ENCODE results near the gene NGDN. TPM values are rescaled to one million over a fixed set of nuclear protein-coding genes. Genes with fewer than 3 reads are reported as not detected.
"Not testable (repeated sequence)": the region's sequence is repeated elsewhere in the genome, so short reads cannot be mapped to it uniquely, and the experiment has no call there.

The NGDN gene
- total and polyA plus RNA-seq, 3 experiments from 2014 or later, result 74.9 to 88.7 (median 82.7) TPM

DNA sequence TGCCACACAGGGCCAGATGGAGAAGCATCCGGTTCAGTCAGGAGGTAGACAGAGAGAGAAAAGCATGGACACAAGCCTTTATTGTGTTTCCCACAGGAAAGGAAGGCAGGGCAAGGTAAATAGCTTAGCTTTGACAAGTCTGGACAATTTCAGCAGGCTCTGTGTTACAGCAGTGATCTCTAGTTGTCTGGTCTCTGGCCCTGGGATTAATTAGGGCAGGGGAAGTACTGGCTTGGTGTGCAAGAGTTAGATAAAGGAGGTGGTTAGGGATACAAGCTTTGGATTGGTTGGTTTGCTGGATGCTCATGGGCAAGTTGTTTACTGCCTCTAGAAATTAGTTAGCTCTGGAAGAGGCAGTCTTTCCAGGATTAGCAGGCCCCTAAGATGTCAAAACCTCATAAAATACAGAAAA is 15.1 kb upstream of the NGDN start:
- Histone ChIP-seq H3K27me3 (ENCODE audit: insufficient read depth, low read length, poor library complexity, severe bottlenecking) (no peaks in the 10 kb centered on the region), H3K4me3 (ENCODE audit: low read length) (no peak overlapping the region), H3K4me1 (ENCODE audit: insufficient read depth, low read length) (no peaks in the 10 kb centered on the region), H3K27ac (ENCODE audit: low read depth, low read length) (no peak overlapping the region), H3K9me3 (ENCODE audit: low read length) (no peaks in the 10 kb centered on the region), H3K36me3 (ENCODE audit: insufficient read depth, low read length) (no peaks in the 10 kb centered on the region)
- no peak overlapping the region for H3K27ac Mint-ChIP-seq
- POLR2A ChIA-PET, result no interaction called here
- peaks cover 0 to 2% (median 0%) of the 10 kb centered on the region in 5 donors for H3K9me3 Mint-ChIP-seq
- H3K27me3 Mint-ChIP-seq, result peaks cover 27 to 74% of the 10 kb centered on the region in 2 donors
- H3K4me1 Mint-ChIP-seq, result no peaks in the 10 kb centered on the region
- no peak for DNase-seq
- no peaks in the 10 kb centered on the region for H3K36me3 Mint-ChIP-seq
- CTCF ChIA-PET, result no interaction called here
- H3K4me3 Mint-ChIP-seq, result no peak overlapping the region

DNA sequence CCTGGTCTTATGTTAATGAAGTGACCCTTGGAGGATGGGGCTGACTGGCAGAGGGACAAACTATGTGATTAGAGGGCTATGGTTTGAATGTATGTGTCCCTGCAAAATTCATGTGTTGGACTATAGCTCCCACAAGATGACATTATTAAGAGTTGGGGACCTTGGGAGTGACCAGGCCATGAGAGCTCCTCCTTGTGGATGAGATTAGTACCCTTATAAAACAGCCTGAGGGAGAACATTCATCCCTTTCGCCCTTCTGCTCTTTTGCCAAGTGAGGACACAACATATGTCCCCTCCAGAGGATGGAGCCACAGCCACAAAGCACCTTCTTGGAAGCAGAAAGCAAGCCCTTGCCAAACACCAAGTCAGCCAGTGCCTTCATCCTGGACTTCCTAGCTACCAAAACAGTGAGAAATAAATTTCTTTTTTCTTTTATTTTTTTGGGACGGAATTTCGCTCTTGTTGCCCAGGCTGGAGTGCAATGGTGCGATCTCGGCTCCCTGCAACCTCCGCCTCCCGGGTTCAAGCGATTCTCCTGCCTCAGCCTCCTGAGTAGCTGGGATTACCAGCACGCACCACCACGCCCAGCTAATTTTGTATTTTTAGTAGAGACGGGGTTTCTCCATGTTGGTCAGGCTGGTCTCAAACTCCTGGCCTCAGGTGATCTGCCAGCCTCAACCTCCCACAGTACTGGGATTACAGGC is 12.5 kb upstream of the NGDN start:
- H3K36me3 Mint-ChIP-seq; H3K4me1 ChIP-seq (ENCODE audit: insufficient read depth, low read length); H3K4me3 ChIP-seq (ENCODE audit: low read length); CTCF ChIA-PET; H3K9me3 Mint-ChIP-seq; DNase-seq; H3K4me1 Mint-ChIP-seq; H3K36me3 ChIP-seq (ENCODE audit: insufficient read depth, low read length); H3K9me3 ChIP-seq (ENCODE audit: low read length); H3K27me3 ChIP-seq (ENCODE audit: insufficient read depth, low read length, poor library complexity, severe bottlenecking); POLR2A ChIA-PET; H3K4me3 Mint-ChIP-seq; H3K27ac Mint-ChIP-seq; H3K27ac ChIP-seq (ENCODE audit: low read depth, low read length): not testable (repeated sequence)
- H3K27me3 Mint-ChIP-seq, result peaks cover 25 to 71% of the 10 kb centered on the region in 2 donors

DNA sequence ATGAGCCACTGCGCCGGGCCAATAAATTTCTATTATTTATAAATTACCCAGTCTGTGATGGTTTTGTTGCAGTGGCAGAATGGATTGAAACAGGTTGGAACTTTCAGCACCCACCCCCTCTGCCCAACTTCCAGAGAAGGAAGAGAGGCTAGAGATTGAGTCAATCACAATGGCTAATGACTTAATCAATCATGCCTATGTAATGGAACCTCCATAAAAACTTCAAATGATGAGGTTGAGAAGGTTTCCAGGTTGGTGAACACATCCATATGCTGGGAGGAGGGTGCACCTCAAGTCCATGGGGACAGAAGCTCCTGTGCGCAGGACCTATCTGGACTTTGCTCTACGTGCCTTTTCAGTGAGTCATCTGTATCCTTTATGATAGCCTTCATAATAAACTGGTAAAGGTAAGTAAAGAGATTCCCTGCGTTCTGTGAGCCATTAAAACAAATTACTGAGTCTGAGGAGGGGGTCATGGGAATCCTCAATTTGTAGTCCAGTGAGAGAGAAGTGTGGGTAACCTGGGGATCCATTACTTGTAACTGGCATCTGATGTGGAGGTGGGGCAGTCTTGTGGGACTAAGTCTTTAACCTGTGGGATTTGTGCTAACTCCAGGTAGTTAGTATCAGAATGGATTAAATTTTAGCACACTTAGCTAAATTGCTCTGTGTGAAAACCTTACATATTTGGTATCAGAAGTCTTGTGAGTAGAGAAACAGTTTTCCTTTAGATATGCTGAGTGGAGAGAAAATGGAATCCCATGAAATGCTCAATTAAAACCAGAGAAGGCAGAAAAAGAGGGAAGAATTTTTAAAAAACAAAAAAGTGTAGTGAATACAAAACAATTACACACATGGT is 11.7 kb upstream of the NGDN start:
- ChIA-PET CTCF (no interaction called here), POLR2A (no interaction called here)
- H3K9me3 ChIP-seq (ENCODE audit: low read length), result no peaks in the 10 kb centered on the region
- H3K36me3 ChIP-seq (ENCODE audit: insufficient read depth, low read length), result no peaks in the 10 kb centered on the region
- Mint-ChIP-seq H3K36me3 (no peaks in the 10 kb centered on the region), H3K27ac (no peak overlapping the region), H3K9me3 (peaks cover 0 to 2% (median 0%) of the 10 kb centered on the region in 5 donors), H3K27me3 (peaks cover 25 to 65% of the 10 kb centered on the region in 2 donors), H3K4me3 (no peak overlapping the region), H3K4me1 (no peaks in the 10 kb centered on the region)
- no peaks in the 10 kb centered on the region for H3K4me1 ChIP-seq (ENCODE audit: insufficient read depth, low read length)
- no peak overlapping the region for H3K4me3 ChIP-seq (ENCODE audit: low read length)
- no peak overlapping the region for H3K27ac ChIP-seq (ENCODE audit: low read depth, low read length)
- no peaks in the 10 kb centered on the region for H3K27me3 ChIP-seq (ENCODE audit: insufficient read depth, low read length, poor library complexity, severe bottlenecking)
- DNase-seq, result no peak

DNA sequence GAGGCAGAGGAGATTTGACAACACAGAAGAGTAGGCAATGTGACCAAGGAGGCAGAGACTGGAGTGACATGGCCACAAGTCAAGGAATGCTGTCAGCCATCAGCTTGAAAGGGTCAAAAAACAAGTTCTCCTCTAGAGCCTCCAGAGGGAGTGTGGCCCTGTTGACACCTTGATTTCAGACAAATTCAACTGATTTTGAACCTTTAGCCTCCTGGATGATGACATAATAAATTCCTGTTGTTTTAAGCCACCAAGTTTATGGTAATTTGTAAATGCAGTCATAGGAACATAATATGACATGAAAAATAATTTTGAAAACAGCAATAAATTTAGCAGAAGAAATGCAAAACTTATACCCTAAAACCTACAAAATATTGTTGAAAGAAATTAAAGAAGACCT is 8.5 kb upstream of the NGDN start:
- H3K4me3 ChIP-seq (ENCODE audit: low read length), result no peak overlapping the region
- no peak overlapping the region for H3K27ac ChIP-seq (ENCODE audit: low read depth, low read length)
- H3K4me1 ChIP-seq (ENCODE audit: insufficient read depth, low read length), result no peaks in the 10 kb centered on the region
- H3K9me3 ChIP-seq (ENCODE audit: low read length), result no peaks in the 10 kb centered on the region
- no peaks in the 10 kb centered on the region for H3K4me1 Mint-ChIP-seq
- H3K36me3 ChIP-seq (ENCODE audit: insufficient read depth, low read length), result no peaks in the 10 kb centered on the region
- peaks cover 18 to 40% of the 10 kb centered on the region in 2 donors for H3K27me3 Mint-ChIP-seq
- no peak for DNase-seq
- H3K36me3 Mint-ChIP-seq, result no peaks in the 10 kb centered on the region
- ChIA-PET CTCF (no interaction called here), POLR2A (no interaction called here)
- H3K9me3 Mint-ChIP-seq, result no peaks in the 10 kb centered on the region
- H3K27me3 ChIP-seq (ENCODE audit: insufficient read depth, low read length, poor library complexity, severe bottlenecking), result no peaks in the 10 kb centered on the region
- H3K4me3 Mint-ChIP-seq, result no peak overlapping the region
- H3K27ac Mint-ChIP-seq, result no peak overlapping the region

DNA sequence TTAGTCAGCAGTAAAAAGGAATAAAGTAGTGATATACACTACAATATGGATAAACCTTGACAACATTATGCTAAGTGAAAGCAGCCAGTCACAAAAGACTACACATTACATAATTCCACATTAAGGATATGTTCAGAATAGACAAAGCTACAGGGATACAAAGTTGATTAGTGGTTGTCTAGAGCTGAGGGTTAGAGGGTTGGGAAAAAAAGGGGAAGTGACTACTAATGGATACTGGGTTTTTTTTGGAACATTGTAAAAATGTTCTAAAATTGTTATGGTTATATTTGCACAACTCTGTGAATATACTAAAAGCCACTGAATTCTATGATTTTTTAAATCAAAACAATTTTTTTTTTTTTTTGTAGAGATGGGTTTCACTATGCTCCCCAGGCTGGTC is 4.8 kb upstream of the NGDN start:
- Histone ChIP-seq H3K9me3 (ENCODE audit: low read length) (no peaks in the 10 kb centered on the region), H3K36me3 (ENCODE audit: insufficient read depth, low read length) (no peaks in the 10 kb centered on the region), H3K4me3 (ENCODE audit: low read length) (no peak overlapping the region), H3K27me3 (ENCODE audit: insufficient read depth, low read length, poor library complexity, severe bottlenecking) (no peaks in the 10 kb centered on the region), H3K4me1 (ENCODE audit: insufficient read depth, low read length) (peaks cover 6% of the 10 kb centered on the region), H3K27ac (ENCODE audit: low read depth, low read length) (no peak overlapping the region)
- Mint-ChIP-seq H3K9me3 (no peaks in the 10 kb centered on the region), H3K4me1 (peaks cover 0 to 1% (median 0%) of the 10 kb centered on the region in 3 donors), H3K4me3 (no peak overlapping the region), H3K36me3 (no peaks in the 10 kb centered on the region), H3K27me3 (peaks cover 1 to 15% of the 10 kb centered on the region in 2 donors), H3K27ac (no peak overlapping the region)
- DNase-seq, result no peak
- CTCF ChIA-PET, result interaction anchor here (0.6 kb wide), 1 partner anchor 88 kb away, joined by 3 read pairs; no protein-coding TSS in a partner anchor
- POLR2A ChIA-PET, result no interaction called here

DNA sequence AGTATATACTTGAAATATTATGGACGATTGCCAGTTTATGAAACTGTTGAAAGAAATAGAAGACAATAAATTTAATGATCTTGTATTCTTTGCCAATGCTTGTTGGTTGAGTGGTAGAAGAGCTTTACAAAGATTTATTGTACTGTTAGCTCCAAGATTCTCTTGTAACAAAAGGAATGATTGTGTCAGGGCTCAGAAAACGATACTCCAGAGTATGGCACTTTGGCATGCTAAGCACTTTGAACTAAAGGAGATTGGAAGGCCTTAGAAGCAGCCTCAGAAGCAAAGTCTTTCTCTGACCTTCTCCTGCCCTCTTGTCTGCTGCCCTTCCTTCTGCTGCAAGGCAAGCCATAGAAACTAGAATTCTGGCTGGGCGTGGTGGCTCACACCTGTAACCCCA is 4.2 kb upstream of the NGDN start:
- Histone ChIP-seq H3K36me3 (ENCODE audit: insufficient read depth, low read length) (no peaks in the 10 kb centered on the region), H3K27ac (ENCODE audit: low read depth, low read length) (no peak overlapping the region), H3K4me1 (ENCODE audit: insufficient read depth, low read length) (peaks cover 11% of the 10 kb centered on the region), H3K4me3 (ENCODE audit: low read length) (no peak overlapping the region), H3K9me3 (ENCODE audit: low read length) (no peaks in the 10 kb centered on the region), H3K27me3 (ENCODE audit: insufficient read depth, low read length, poor library complexity, severe bottlenecking) (no peaks in the 10 kb centered on the region)
- Mint-ChIP-seq H3K4me1 (peaks cover 0 to 2% (median 1%) of the 10 kb centered on the region in 3 donors), H3K4me3 (no peak overlapping the region), H3K9me3 (no peaks in the 10 kb centered on the region), H3K27ac (no peak overlapping the region), H3K27me3 (peaks cover 1 to 10% of the 10 kb centered on the region in 2 donors), H3K36me3 (no peaks in the 10 kb centered on the region)
- ChIA-PET POLR2A (no interaction called here), CTCF (interaction anchor here (0.6 kb wide), 1 partner anchor 87 kb away, joined by 3 read pairs; no protein-coding TSS in a partner anchor)
- DNase-seq, result no peak

DNA sequence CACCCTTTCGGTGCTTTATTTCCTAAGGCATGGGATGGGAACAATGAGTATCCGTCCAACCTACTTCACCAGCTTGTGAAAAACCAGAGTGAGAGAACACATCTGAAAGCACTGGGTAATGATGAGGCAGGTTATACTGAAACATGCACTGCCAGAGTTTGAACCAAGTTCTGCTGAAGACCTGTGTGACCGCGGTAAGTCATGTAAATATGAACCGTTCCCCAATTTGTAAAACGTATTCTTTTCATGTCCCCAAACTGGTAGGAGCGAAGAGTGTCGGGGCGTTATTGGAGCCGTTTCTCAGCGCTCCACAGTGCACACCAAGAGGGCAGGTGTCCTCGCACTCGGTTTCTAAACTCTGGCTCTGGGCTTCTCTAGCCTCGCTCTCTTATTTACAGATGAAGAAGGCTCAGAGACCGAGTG is 788 bp upstream of the NGDN start:
- no peak for DNase-seq

DNA sequence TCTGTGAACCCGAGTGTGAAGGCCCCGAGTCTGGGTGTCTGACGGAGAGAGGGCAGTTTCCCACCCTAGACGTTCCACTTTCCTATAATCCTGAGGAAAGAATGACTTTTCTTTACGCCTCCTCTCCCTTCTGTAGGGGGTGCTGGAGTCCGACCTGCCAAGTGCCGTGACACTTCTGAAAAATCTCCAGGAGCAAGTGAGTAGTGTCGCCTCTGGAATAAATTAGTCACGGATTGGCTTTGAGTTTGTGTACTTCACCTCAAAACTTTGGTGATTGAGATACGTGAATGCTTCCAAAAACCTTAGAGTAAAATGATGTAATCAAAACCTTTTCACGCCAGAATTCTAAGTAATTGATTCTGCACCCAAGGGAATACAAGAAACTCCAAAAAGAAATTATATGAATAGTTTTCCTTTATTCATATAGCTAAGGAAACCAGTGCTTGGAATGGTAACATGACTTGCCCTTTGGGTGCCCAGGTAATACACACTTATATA is 452 bp downstream of the NGDN start:
- peaks cover 21% of the 10 kb centered on the region for H3K36me3 ChIP-seq (ENCODE audit: insufficient read depth, low read length)
- no peak overlapping the region for H3K4me3 Mint-ChIP-seq
- DNase-seq, result no peak
- peak overlapping the region; percentile 85 for H3K27ac ChIP-seq (ENCODE audit: low read depth, low read length)
- peak overlapping the region; percentile 94 for H3K4me3 ChIP-seq (ENCODE audit: low read length)
- peaks cover 14% of the 10 kb centered on the region for H3K4me1 ChIP-seq (ENCODE audit: insufficient read depth, low read length)
- peak overlapping the region in 1 of 8 donors; percentile 54 for H3K27ac Mint-ChIP-seq
- H3K9me3 ChIP-seq (ENCODE audit: low read length), result no peaks in the 10 kb centered on the region
- no peaks in the 10 kb centered on the region for H3K27me3 ChIP-seq (ENCODE audit: insufficient read depth, low read length, poor library complexity, severe bottlenecking)
- no peaks in the 10 kb centered on the region for H3K9me3 Mint-ChIP-seq
- CTCF ChIA-PET, result interaction anchor here (0.6 to 0.7 kb wide), 2 partner anchors 93 to 774 kb away, joined by 3 read pairs; no protein-coding TSS in a partner anchor
- H3K27me3 Mint-ChIP-seq, result peaks cover 0 to 1% of the 10 kb centered on the region in 2 donors
- POLR2A ChIA-PET, result interaction anchor here (0.7 to 2.0 kb wide), 4 partner anchors 9 to 141 kb away, joined by 3 to 6 read pairs (median 4); partner anchors contain the start of gene ZFHX2
- peaks cover 0 to 34% (median 7%) of the 10 kb centered on the region in 3 donors for H3K36me3 Mint-ChIP-seq
- peaks cover 0 to 11% (median 7%) of the 10 kb centered on the region in 3 donors for H3K4me1 Mint-ChIP-seq

More for the DNA sequence above, 788 bp upstream of the NGDN start:
- Mint-ChIP-seq H3K36me3 (peaks cover 0 to 23% (median 4%) of the 10 kb centered on the region in 3 donors), H3K4me1 (peaks cover 0 to 11% (median 7%) of the 10 kb centered on the region in 3 donors), H3K27me3 (peaks cover 0 to 1% of the 10 kb centered on the region in 2 donors), H3K9me3 (no peaks in the 10 kb centered on the region), H3K27ac (no peak overlapping the region), H3K4me3 (no peak overlapping the region)
- Histone ChIP-seq H3K4me3 (ENCODE audit: low read length) (peak overlapping the region; percentile 56), H3K36me3 (ENCODE audit: insufficient read depth, low read length) (peaks cover 14% of the 10 kb centered on the region), H3K4me1 (ENCODE audit: insufficient read depth, low read length) (peaks cover 14% of the 10 kb centered on the region), H3K27me3 (ENCODE audit: insufficient read depth, low read length, poor library complexity, severe bottlenecking) (no peaks in the 10 kb centered on the region), H3K9me3 (ENCODE audit: low read length) (no peaks in the 10 kb centered on the region), H3K27ac (ENCODE audit: low read depth, low read length) (no peak overlapping the region)
- ChIA-PET CTCF (interaction anchor here (1.5 kb wide), 1 partner anchor 10 kb away, joined by 5 read pairs; no protein-coding TSS in a partner anchor), POLR2A (no interaction called here)

Data from CD8-positive, alpha-beta memory T cell (primary cell).